ENCODE measurements around the gene PCDHGA7.
"Not testable (repeated sequence)": the region's sequence is repeated elsewhere in the genome, so short reads cannot be mapped to it uniquely, and the experiment has no call there.

PCDHGA7 gene

DNA sequence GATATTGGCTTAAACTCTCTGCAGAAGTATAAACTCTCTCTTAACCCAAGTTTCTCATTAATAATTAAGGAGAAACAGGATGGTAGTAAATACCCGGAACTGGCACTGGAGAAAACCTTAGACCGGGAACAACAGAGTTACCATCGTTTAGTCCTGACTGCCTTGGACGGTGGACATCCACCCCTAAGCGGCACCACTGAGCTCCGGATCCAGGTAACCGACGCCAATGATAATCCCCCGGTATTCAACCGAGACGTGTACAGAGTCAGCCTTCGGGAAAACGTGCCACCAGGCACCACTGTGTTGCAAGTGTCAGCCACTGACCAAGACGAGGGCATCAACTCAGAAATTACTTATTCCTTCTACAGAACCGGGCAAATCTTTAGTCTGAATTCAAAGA, 16.1 kb downstream of the PCDHGA7 start:
- no peak for DNase-seq (ENCODE audit: low read depth, low spot score)

DNA sequence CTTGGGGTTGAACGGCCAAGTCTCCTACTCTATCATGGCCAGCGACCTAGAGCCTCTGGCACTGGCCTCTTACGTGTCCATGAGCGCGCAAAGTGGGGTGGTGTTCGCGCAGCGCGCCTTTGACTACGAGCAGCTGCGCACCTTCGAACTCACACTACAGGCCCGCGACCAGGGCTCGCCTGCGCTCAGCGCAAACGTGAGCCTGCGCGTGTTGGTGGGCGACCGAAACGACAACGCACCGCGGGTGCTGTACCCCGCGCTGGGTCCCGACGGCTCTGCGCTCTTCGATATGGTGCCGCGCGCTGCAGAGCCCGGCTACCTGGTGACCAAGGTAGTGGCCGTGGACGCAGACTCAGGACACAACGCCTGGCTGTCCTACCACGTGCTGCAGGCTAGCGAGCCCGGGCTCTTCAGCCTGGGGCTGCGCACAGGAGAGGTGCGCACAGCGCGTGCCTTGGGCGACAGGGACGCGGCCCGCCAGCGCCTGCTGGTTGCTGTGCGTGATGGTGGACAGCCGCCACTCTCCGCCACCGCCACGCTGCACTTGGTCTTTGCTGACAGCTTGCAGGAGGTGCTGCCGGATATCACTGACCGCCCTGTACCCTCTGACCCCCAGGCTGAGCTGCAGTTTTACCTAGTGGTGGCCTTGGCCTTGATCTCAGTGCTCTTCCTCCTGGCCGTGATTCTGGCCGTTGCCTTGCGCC, 17.2 kb downstream of the PCDHGA7 start:
- DNase-seq (ENCODE audit: low read depth, low spot score) = no peak

DNA sequence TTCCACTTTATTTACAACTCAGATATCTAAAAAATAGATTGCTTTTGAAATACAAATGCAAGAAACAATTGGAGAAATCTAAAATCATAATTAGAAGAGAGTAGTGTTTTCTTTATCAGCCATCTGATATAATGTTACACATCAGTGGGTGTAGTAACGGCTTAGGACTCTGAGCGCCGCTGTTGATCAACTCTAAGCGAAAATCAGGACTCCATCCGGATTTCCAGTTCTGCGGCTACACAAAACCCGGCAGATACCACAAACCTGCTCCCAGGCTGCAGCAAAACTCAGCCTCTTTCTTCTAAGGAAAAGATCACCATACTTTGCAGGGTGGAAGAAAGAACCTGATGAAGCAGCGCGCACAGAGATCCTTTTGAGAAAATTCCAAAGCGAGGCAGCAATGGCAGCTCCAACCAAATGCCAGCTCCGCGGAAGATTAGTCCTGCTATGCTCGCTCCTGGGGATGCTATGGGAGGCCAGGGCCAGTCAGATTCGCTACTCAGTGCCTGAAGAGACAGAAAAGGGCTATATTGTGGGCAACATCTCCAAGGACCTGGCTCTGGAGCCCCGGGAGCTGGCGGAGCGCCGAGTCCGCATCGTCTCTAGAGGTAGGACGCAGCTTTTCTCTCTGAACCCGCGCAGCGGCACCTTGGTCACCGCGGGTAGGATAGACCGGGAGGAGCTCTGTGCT, 20.2 kb downstream of the PCDHGA7 start, which contains the start of gene PCDHGA9:
TSS of gene PCDHGA9 (plus strand) at position 226 of the 691 bp plus-strand sequence. CDS start at position 401, 175 bp downstream.
- DNase-seq (ENCODE audit: low read depth, low spot score) = no peak

DNA sequence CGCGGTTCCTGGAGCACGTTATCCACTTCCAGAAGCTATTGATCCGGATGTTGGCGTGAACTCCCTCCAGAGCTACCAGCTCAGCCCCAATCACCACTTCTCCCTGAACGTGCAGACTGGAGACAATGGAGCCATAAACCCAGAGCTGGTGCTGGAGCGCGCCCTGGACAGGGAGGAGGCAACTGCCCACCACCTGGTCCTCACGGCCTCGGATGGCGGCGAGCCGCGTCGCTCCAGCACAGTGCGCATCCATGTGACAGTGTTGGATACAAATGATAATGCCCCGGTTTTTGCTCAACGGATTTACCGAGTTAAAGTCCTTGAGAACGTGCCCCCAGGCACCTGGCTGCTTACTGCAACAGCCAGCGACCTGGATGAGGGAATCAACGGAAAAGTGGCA, 20.8 kb downstream of the PCDHGA7 start:
- DNase-seq (ENCODE audit: low read depth, low spot score) = no peak

DNA sequence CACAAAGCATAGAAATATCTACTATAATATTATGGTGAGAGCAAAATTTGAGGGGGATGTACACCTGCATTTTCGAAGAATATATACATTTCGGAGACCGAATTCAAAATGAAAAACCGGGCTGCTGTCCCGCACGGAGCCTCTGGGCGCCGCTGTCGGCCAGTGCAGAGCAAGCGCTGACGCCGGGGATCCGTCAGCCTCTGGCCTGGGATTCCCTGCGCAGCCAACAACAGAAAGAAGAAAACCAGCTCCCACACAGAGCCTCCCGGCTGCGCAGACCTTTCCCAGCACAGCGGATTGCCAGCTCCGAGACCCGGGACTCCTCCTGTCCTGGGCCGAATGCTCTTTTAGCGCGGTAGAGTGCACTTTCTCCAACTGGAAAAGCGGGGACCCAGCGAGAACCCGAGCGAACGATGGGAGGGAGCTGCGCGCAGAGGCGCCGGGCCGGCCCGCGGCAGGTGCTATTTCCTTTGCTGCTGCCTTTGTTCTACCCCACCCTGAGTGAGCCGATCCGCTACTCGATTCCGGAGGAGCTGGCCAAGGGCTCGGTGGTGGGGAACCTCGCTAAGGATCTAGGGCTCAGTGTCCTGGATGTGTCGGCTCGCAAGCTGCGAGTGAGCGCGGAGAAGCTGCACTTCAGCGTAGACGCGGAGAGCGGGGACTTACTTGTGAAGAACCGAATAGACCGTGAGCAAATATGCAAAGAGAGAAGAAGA, 25.4 kb downstream of the PCDHGA7 start, which contains the start of gene PCDHGB6:
TSS of gene PCDHGB6 (plus strand) at position 232 of the 716 bp plus-strand sequence. CDS start at position 414, 182 bp downstream.
- not testable (repeated sequence) for DNase-seq (ENCODE audit: low read depth, low spot score)

DNA sequence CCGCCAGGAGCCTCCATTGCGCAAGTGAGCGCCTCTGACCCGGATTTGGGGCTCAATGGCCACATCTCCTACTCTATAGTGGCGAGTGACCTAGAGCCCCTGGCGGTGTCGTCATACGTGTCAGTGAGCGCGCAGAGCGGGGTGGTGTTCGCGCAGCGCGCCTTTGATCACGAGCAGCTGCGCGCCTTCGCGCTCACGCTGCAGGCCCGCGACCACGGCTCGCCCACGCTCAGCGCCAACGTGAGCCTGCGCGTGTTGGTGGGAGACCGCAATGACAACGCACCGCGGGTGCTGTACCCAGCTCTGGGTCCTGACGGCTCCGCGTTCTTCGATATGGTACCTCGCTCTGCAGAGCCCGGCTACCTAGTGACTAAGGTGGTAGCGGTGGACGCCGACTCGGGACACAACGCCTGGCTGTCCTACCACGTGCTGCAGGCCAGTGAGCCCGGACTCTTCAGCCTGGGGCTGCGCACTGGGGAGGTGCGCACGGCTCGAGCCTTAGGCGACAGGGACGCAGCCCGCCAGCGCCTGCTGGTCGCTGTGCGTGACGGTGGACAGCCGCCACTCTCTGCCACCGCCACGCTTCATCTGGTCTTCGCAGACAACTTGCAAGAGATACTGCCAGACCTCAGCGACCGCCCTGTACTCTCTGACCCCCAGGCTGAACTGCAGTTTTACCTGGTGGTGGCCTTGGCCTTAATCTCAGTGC, 27.2 kb downstream of the PCDHGA7 start:
- DNase-seq (ENCODE audit: low read depth, low spot score) = no peak

DNA sequence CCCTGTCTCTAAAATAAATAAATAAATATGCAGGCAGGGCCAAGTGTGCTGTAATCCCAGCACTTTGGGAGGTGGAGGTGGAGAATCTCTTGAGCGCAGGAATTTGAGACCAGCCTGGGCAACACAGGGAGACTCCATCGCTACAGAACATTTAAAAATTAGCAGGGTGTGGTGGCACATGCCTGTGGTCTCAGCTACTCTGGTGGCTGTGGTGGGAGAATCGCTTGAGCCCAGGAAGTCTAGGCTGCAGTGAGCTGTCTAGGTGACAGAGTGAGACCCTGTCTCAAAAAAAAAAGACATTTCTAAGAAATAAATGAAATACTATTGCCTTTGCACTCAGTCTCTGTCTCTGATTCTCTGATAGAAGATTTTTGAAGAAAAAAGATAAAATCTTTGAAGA, 29.0 kb downstream of the PCDHGA7 start:
- DNase-seq (ENCODE audit: low read depth, low spot score) = no peak

DNA sequence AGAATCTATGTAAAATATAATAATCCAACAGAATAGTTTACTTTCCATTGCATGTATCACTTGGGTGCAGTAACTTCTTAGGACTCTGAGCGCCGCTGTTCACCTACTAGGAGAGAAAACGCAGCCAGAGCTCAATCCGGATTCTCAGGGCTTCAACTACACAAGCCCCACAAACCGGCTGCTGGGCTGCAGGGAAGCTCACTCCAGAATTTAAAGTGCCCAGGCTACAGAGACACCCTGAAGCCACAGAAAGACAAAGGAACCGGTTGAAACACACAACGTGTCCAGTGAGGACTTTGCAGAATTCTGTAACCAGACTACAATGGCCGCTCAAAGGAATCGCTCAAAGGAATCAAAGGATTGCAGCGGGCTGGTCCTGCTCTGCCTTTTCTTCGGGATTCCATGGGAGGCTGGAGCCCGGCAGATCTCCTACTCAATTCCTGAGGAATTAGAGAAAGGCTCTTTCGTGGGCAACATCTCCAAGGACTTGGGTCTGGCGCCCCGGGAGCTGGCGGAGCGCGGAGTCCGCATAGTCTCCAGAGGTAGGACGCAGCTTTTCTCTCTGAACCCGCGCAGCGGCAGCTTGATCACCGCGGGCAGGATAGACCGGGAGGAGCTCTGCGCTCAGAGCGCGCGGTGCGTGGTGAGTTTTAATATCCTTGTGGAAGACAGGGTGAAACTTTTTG, 30.5 kb downstream of the PCDHGA7 start, which contains the start of gene PCDHGA10:
TSS of gene PCDHGA10 (plus strand) at position 134 of the 686 bp plus-strand sequence. CDS start at position 323, 189 bp downstream.
- no peak for DNase-seq (ENCODE audit: low read depth, low spot score)

DNA sequence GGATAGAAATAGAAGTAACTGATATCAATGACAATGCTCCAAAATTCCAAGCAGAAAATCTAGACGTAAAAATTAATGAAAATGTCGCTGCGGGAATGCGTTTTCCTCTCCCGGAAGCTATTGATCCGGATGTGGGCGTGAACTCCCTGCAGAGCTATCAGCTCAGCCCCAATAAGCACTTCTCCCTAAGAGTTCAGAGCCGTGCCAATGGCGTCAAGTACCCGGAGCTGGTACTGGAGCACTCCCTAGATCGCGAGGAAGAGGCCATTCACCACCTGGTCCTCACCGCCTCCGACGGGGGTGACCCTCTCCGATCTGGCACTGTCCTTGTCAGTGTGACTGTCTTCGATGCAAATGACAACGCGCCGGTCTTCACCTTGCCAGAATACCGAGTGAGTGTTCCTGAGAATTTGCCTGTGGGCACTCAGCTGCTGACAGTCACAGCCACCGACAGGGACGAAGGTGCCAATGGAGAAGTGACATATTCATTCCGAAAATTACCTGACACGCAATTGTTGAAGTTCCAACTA, 31.1 kb downstream of the PCDHGA7 start:
- no peak for DNase-seq (ENCODE audit: low read depth, low spot score)

DNA sequence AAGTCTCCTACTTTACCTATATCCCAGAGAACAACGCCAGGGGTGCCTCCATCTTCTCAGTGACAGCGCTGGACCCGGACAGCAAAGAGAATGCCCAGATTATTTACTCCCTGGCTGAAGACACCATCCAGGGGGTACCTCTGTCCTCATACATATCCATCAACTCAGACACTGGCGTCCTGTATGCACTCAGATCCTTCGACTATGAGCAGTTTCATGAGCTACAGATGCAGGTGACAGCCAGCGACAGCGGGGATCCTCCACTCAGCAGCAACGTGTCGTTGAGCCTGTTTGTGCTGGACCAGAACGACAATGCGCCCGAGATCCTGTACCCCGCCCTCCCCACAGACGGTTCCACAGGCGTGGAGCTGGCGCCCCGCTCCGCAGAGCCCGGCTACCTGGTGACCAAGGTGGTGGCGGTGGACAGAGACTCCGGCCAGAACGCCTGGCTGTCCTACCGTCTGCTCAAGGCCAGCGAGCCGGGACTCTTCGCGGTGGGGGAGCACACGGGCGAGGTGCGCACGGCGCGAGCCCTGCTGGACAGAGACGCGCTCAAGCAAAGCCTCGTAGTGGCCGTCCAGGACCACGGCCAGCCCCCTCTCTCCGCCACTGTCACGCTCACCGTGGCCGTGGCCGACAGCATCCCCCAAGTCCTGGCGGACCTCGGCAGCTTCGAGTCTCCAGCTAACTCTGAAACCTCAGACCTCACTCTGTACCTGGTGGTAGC, 32.2 kb downstream of the PCDHGA7 start:
- DNase-seq (ENCODE audit: low read depth, low spot score) = not testable (repeated sequence)

DNA sequence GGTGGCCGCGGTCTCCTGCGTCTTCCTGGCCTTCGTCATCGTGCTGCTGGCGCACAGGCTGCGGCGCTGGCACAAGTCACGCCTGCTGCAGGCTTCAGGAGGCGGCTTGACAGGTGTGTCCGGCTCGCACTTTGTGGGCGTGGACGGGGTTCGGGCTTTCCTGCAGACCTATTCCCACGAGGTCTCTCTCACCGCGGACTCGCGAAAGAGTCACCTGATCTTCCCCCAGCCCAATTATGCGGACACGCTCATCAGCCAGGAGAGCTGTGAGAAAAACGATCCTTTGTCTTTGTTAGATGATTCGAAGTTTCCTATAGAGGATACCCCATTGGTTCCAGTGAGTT, 32.7 kb downstream of the PCDHGA7 start:
- DNase-seq (ENCODE audit: low read depth, low spot score) = not testable (repeated sequence)

DNA sequence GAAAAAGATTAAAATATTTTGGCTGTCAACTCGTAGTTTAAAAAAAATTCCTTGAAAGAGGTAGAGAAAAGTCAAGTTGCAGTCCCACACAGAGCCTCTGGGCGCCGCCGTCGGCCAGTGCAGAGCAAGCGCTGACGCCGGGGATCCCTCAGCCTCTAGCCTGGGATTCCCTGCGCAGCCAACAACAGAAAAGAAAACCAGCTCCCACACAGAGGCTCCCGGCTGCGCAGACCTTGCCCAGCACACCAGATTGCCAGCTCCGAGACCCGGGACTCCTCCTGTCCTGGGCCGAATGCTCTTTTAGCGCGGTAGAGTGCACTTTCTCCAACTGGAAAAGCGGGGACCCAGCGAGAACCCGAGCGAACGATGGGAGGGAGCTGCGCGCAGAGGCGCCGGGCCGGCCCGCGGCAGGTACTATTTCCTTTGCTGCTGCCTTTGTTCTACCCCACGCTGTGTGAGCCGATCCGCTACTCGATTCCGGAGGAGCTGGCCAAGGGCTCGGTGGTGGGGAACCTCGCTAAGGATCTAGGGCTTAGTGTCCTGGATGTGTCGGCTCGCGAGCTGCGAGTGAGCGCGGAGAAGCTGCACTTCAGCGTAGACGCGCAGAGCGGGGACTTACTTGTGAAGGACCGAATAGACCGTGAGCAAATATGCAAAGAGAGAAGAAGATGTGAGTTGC, 35.1 kb downstream of the PCDHGA7 start, which contains the start of gene PCDHGB7:
TSS of gene PCDHGB7 (plus strand) at position 184 of the 679 bp plus-strand sequence. CDS start at position 367, 183 bp downstream.
- not testable (repeated sequence) for DNase-seq (ENCODE audit: low read depth, low spot score)

DNA sequence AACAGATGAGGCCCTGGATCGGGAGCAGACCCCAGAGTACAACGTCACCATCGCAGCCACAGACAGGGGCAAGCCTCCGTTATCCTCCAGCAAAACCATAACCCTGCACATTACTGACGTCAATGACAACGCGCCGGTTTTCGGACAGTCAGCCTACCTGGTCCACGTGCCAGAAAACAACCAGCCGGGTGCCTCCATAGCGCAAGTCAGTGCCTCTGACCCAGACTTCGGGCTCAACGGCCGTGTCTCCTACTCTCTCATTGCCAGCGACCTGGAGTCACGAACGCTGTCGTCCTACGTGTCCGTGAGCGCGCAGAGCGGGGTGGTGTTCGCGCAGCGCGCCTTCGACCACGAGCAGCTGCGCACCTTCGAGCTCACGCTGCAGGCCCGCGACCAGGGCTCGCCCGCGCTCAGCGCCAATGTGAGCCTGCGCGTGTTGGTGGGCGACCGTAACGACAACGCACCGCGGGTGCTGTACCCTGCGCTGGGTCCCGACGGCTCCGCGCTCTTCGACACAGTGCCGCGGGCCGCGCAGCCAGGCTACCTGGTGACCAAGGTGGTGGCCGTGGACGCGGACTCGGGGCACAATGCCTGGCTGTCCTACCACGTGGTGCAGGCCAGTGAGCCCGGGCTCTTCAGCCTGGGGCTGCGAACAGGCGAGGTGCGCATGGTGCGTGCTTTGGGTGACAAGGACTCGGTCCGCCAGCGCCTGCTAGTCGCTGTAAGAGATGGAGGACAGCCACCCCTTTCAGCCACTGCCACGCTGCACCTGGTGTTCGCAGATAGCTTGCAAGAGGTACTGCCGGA, 36.7 kb downstream of the PCDHGA7 start:
- DNase-seq (ENCODE audit: low read depth, low spot score) = no peak

DNA sequence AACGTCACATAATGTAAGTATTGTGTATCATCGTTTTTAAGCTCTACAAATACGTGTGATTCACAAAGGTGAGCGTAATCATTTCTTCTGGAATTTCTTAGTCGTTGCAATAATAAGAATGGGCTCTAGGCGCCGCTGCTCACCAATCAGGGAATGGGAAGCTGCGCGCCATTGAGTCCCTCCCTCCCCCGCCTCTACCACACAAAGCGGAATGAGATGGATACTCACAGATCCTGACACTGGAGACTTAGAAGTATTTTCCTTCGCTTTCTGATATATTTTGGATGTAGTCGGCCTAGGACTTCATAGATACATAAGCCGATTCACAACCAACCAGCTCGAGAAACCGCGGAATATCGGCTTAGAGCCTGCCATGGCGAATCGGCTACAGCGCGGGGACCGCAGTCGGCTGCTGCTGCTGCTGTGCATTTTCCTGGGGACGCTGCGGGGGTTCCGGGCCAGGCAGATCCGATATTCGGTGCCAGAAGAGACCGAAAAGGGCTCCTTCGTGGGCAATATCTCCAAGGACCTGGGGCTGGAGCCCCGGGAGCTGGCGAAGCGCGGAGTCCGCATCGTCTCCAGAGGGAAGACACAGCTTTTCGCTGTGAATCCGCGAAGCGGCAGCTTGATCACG, 38.4 kb downstream of the PCDHGA7 start, which contains the start of gene PCDHGA11:
TSS of gene PCDHGA11 (plus strand) at position 197 of the 634 bp plus-strand sequence. CDS start at position 374, 177 bp downstream.
- DNase-seq (ENCODE audit: low read depth, low spot score) = no peak

DNA sequence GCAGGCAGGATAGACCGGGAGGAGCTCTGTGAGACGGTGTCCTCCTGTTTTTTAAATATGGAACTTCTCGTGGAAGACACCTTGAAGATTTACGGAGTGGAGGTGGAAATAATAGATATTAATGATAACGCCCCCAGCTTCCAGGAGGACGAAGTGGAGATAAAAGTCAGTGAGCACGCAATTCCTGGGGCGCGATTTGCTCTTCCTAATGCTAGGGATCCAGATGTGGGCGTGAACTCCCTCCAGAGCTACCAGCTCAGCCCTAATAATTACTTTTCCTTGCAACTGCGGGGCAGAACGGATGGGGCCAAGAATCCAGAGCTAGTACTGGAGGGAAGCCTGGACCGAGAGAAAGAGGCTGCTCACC, 38.9 kb downstream of the PCDHGA7 start:
- no peak for DNase-seq (ENCODE audit: low read depth, low spot score)

DNA sequence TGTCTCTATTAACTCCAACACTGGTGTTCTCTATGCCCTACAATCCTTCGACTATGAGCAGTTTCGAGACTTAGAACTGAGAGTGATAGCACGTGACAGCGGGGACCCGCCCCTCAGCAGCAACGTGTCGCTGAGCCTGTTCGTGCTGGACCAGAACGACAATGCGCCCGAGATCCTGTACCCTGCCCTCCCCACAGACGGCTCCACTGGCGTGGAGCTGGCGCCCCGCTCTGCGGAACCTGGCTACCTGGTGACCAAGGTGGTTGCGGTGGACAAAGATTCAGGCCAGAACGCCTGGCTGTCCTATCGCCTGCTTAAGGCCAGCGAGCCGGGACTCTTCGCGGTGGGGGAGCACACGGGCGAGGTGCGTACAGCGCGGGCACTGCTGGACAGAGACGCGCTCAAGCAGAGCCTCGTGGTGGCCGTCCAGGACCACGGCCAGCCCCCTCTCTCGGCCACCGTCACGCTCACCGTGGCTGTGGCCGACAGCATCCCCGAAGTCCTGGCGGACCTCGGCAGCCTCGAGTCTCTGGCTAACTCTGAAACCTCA, 40.3 kb downstream of the PCDHGA7 start:
- no peak for DNase-seq (ENCODE audit: low read depth, low spot score)

DNA sequence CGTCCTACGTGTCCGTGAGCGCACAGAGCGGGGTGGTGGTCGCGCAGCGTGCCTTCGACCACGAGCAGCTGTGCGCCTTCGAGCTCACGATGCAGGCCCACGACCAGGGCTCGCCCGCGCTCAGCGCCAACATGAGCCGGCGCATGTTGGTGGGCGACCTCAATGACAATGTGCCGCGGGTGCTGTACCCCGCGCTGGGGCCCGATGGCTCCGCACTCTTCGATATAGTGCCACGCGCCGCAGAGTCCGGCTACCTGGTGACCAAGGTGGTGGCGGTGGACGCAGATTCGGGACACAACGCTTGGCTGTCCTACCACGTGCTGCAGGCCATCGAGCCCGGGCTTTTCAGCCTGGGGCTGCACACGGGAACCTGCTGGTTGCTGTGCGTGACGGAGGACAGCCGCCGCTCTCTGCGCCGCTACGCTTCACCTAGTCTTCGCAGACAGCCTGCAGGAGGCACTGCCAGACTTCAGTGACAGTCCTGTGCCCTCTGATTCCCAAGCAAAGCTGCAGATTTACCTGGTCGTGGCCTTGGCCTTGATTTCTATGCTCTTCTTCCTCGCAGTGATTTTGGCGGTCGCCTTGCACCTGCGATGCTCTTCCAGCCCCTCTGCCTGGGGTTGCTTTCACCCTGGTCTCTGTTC, 45.4 kb downstream of the PCDHGA7 start:
- DNase-seq (ENCODE audit: low read depth, low spot score) = no peak

All from smooth muscle cell of the brain vasculature (primary cell).